ENCODE measurements around the gene NCOR2.

DNA sequence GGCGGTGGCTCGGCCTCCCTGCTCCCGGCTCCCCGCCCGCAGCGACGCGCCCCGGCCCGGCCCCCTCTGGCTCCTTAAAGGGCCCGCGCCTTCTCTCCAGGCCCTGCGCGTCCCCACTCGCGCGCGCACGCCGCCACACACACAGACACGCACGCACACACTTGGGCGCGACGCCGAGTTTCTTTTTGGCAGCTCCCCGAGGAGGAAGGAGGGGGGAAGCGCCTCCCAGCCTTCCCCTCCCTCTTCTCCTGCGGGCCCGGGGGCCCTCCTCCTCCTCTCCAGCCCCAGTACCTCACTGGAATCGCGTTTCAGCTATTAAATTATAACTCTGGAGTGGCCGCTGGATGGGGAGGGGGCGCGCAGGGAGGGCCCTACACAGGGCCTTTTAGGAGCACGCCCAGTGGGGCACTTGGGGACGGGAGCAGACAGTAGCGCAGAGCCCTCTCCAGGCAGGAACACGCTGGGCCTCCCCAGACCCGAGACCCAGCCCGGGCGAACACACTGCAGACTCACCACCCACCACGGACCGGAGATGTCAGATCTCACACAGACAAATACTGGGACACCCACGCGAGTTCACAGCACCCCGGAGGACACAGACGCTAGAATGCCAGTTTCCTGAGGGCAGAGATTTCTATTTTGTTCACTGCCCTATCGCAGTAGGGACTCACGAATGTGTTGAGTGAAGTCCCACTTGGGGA lies 411 bp upstream of the NCOR2 start:
- TF ChIP-seq, protein P1, sequence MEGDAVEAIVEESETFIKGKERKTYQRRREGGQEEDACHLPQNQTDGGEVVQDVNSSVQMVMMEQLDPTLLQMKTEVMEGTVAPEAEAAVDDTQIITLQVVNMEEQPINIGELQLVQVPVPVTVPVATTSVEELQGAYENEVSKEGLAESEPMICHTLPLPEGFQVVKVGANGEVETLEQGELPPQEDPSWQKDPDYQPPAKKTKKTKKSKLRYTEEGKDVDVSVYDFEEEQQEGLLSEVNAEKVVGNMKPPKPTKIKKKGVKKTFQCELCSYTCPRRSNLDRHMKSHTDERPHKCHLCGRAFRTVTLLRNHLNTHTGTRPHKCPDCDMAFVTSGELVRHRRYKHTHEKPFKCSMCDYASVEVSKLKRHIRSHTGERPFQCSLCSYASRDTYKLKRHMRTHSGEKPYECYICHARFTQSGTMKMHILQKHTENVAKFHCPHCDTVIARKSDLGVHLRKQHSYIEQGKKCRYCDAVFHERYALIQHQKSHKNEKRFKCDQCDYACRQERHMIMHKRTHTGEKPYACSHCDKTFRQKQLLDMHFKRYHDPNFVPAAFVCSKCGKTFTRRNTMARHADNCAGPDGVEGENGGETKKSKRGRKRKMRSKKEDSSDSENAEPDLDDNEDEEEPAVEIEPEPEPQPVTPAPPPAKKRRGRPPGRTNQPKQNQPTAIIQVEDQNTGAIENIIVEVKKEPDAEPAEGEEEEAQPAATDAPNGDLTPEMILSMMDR (IDR thresholded peaks at IDR 0.05; ENCODE audit: poor library complexity, severe bottlenecking): no peak
- no peak for TF ChIP-seq EP300 (conservative IDR thresholded peaks at IDR 0.05; ENCODE audit: poor library complexity, severe bottlenecking)
- TF ChIP-seq EZH2 (IDR thresholded peaks at IDR 0.05; ENCODE audit: borderline replicate concordance, insufficient read depth, low read length, poor library complexity, severe bottlenecking): no peak
- TF ChIP-seq, protein P2, sequence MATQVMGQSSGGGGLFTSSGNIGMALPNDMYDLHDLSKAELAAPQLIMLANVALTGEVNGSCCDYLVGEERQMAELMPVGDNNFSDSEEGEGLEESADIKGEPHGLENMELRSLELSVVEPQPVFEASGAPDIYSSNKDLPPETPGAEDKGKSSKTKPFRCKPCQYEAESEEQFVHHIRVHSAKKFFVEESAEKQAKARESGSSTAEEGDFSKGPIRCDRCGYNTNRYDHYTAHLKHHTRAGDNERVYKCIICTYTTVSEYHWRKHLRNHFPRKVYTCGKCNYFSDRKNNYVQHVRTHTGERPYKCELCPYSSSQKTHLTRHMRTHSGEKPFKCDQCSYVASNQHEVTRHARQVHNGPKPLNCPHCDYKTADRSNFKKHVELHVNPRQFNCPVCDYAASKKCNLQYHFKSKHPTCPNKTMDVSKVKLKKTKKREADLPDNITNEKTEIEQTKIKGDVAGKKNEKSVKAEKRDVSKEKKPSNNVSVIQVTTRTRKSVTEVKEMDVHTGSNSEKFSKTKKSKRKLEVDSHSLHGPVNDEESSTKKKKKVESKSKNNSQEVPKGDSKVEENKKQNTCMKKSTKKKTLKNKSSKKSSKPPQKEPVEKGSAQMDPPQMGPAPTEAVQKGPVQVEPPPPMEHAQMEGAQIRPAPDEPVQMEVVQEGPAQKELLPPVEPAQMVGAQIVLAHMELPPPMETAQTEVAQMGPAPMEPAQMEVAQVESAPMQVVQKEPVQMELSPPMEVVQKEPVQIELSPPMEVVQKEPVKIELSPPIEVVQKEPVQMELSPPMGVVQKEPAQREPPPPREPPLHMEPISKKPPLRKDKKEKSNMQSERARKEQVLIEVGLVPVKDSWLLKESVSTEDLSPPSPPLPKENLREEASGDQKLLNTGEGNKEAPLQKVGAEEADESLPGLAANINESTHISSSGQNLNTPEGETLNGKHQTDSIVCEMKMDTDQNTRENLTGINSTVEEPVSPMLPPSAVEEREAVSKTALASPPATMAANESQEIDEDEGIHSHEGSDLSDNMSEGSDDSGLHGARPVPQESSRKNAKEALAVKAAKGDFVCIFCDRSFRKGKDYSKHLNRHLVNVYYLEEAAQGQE (IDR thresholded peaks at IDR 0.05; ENCODE audit: borderline replicate concordance): no peak
- TF ChIP-seq TAF1 (IDR thresholded peaks at IDR 0.05; ENCODE audit: low read depth): no peak

Measured in neural cell (in vitro differentiated cells).